Measurements from ENCODE around the gene ADAM11. TPM values are rescaled to one million over a fixed set of nuclear protein-coding genes. Genes with fewer than 3 reads are reported as not detected.

The ADAM11 gene
- polyA plus RNA-seq, 1 donor (not counting 4 experiments of a cell fraction or from before 2014, with no cell fraction given), result 0.03 TPM

DNA sequence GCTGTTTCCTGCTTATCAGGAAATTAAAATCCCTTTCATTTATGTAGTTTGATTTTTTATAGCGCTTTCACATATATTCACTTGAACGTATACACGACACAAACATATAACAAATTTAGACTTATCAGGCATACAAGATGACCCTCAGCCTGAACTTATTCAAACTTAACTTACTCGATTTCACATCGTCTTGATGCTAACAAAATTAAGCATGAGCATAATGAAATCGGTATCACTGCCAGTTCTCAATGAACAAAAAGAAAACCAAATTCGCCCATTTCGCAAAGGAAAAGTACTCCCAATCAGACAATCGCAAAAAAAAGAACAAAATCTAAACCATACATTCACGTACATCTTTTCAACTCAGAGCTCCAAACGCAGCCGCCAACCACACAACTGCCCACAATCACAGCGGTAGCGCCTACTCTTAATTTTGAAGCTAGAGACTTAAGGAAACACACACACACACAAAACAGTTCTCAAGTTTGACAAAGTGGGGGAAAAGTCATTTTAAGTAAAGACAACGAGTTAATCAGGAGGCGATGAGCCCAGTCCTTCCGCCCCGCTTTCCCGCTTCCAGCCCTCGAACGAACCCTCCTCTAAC, 70.2 kb downstream of the ADAM11 start:
- peak overlapping the region; percentile 79 to 95 (median 91) for H3K4me3 ChIP-seq (ENCODE audit: control insufficient read depth in 2 of 3, extremely low read depth in 1 of 3, insufficient read depth in 2 of 3, low read depth in 1 of 3, low read length in 3 of 3)
- H3K27ac ChIP-seq (ENCODE audit: control insufficient read depth, insufficient read depth, low read length), result peak overlapping the region; percentile 70
- H4K20me1 ChIP-seq (ENCODE audit: control insufficient read depth, extremely low read depth, insufficient read depth, low read length), result no peaks in the 10 kb centered on the region
- H3K4me1 ChIP-seq (ENCODE audit: control insufficient read depth, extremely low read depth, insufficient read depth, low read length), result peaks cover 17% of the 10 kb centered on the region
- H3K4me2 ChIP-seq (ENCODE audit: control insufficient read depth, extremely low read depth, insufficient read depth, low read depth, low read length), result peak overlapping the region; percentile 98
- H2AFZ ChIP-seq (ENCODE audit: control insufficient read depth, low read length), result peak overlapping the region; percentile 82
- H3K79me2 ChIP-seq (ENCODE audit: control insufficient read depth, insufficient read depth, low read length), result peaks cover 55% of the 10 kb centered on the region
- TF ChIP-seq CTCF (optimal IDR thresholded peaks at IDR 0.05 in 1 of 3, IDR thresholded peaks at IDR 0.05 in 1 of 3, conservative IDR thresholded peaks at IDR 0.05 in 1 of 3; ENCODE audit: extremely low read depth in 1 of 3, insufficient read depth in 2 of 3, low read length in 3 of 3) (no peak), EZH2 (IDR thresholded peaks at IDR 0.05; ENCODE audit: low read length) (no peak)
- no peaks in the 10 kb centered on the region for H3K9me3 ChIP-seq (ENCODE audit: control insufficient read depth, low read depth, low read length)
- dilution Hi-C loops (cut with MboI; ENCODE audit: extremely low pct_ligation_motif_present, low sequenced_read_pairs), result no loop called here
- H3K27me3 ChIP-seq (ENCODE audit: control insufficient read depth, extremely low read depth, insufficient read depth, low read length), result no peaks in the 10 kb centered on the region
- H3K36me3 ChIP-seq (ENCODE audit: control insufficient read depth in 2 of 2, extremely low read depth in 1 of 2, insufficient read depth in 2 of 2, low read length in 2 of 2), result peaks cover 0 to 2% of the 10 kb centered on the region in 2 experiments
- FAIRE-seq (peak; percentile 69), DNase-seq (ENCODE audit: low read depth, low spot score) (no peak)
- no peaks in the 10 kb centered on the region for H3K9me1 ChIP-seq (ENCODE audit: control insufficient read depth, extremely low read depth, insufficient read depth, low read length)
- H3K9ac ChIP-seq (ENCODE audit: control insufficient read depth, extremely low read depth, insufficient read depth, low read length), result peak overlapping the region; percentile 85

GRCh38 chr17:44829523-44830358, 71.0 kb downstream of the ADAM11 start, which contains the start of gene GJC1:
GJC1 (minus strand) TSS chr17:44830287; CDS start chr17:44805817, 24,470 bp downstream.
- Histone ChIP-seq H3K9me1 (ENCODE audit: control insufficient read depth, extremely low read depth, insufficient read depth, low read length) (no peaks in the 10 kb centered on the region), H3K79me2 (ENCODE audit: control insufficient read depth, insufficient read depth, low read length) (peaks cover 49% of the 10 kb centered on the region), H3K4me3 (ENCODE audit: control insufficient read depth in 2 of 3, extremely low read depth in 1 of 3, insufficient read depth in 2 of 3, low read depth in 1 of 3, low read length in 3 of 3) (peak within 1 kb of the TSS; percentile 79 to 95 (median 91)), H3K4me2 (ENCODE audit: control insufficient read depth, extremely low read depth, insufficient read depth, low read depth, low read length) (peak within 1 kb of the TSS; percentile 98), H4K20me1 (ENCODE audit: control insufficient read depth, extremely low read depth, insufficient read depth, low read length) (no peaks in the 10 kb centered on the region), H3K27me3 (ENCODE audit: control insufficient read depth, extremely low read depth, insufficient read depth, low read length) (no peaks in the 10 kb centered on the region), H3K36me3 (ENCODE audit: control insufficient read depth in 2 of 2, extremely low read depth in 1 of 2, insufficient read depth in 2 of 2, low read length in 2 of 2) (no peaks in the 10 kb centered on the region), H2AFZ (ENCODE audit: control insufficient read depth, low read length) (peak within 1 kb of the TSS; percentile 82), H3K9ac (ENCODE audit: control insufficient read depth, extremely low read depth, insufficient read depth, low read length) (peak within 1 kb of the TSS; percentile 85), H3K9me3 (ENCODE audit: control insufficient read depth, low read depth, low read length) (no peaks in the 10 kb centered on the region), H3K27ac (ENCODE audit: control insufficient read depth, insufficient read depth, low read length) (peak within 1 kb of the TSS; percentile 70), H3K4me1 (ENCODE audit: control insufficient read depth, extremely low read depth, insufficient read depth, low read length) (peaks cover 17% of the 10 kb centered on the region)
- dilution Hi-C loops (cut with MboI; ENCODE audit: extremely low pct_ligation_motif_present, low sequenced_read_pairs), result no loop called here
- FAIRE-seq (no peak), DNase-seq (ENCODE audit: low read depth, low spot score) (no peak)
- TF ChIP-seq CTCF (optimal IDR thresholded peaks at IDR 0.05 in 1 of 3, IDR thresholded peaks at IDR 0.05 in 1 of 3, conservative IDR thresholded peaks at IDR 0.05 in 1 of 3; ENCODE audit: extremely low read depth in 1 of 3, insufficient read depth in 2 of 3, low read length in 3 of 3) (no peak), EZH2 (IDR thresholded peaks at IDR 0.05; ENCODE audit: low read length) (no peak)
